Osteoblast (primary cell): ENCODE data around the gene HTT-AS. TPM values are rescaled to one million over a fixed set of nuclear protein-coding genes. Genes with fewer than 3 reads are reported as not detected.

Experiments used
- DNase-seq: peaks from one replicate; pipeline ENCODE4 v3.0.0; 2011; ENCODE audit warnings: low spot score, mixed read lengths; ENCODE audit not compliant: insufficient read length; ENCODE audit errors: missing footprints
- H2AFZ ChIP-seq: 2 replicates; pipeline ENCODE4 v1.6.0; 2011; ENCODE audit warnings: mild to moderate bottlenecking, low read length
- H3K27ac ChIP-seq: 2 replicates; pipeline ENCODE4 v1.5.1; 2011; ENCODE audit warnings: mild to moderate bottlenecking, low read depth, low read length, moderate library complexity
- H3K27me3 ChIP-seq: 2 replicates; pipeline ENCODE4 v1.6.0; 2012; ENCODE audit warnings: mild to moderate bottlenecking, control low read depth, inconsistent platforms, low read length, moderate library complexity; ENCODE audit not compliant: insufficient read depth
- H3K36me3 ChIP-seq: 2 replicates; pipeline ENCODE4 v1.5.1; 2011; ENCODE audit warnings: mild to moderate bottlenecking, low read length, control low read depth, moderate library complexity; ENCODE audit not compliant: insufficient read depth
- H3K4me1 ChIP-seq: 2 replicates; pipeline ENCODE4 v1.5.1; 2011; ENCODE audit warnings: mild to moderate bottlenecking, low read length, control low read depth, moderate library complexity; ENCODE audit not compliant: insufficient read depth
- H3K4me2 ChIP-seq: 2 replicates; pipeline ENCODE4 v1.6.0; 2011; ENCODE audit warnings: mild to moderate bottlenecking, low read length; ENCODE audit not compliant: insufficient read depth
- H3K4me3 ChIP-seq: fragments of 200-600 bp; sonication (generic); 3 replicates; pipeline ENCODE4 v1.5.1; 2012; ENCODE audit warnings: mild to moderate bottlenecking, low read length, inconsistent platforms; ENCODE audit not compliant: insufficient read depth
- H3K79me2 ChIP-seq: 2 replicates; pipeline ENCODE4 v1.6.0; 2012; ENCODE audit warnings: mild to moderate bottlenecking, low read length, control low read depth, inconsistent platforms; ENCODE audit not compliant: insufficient read depth
- H3K9me3 ChIP-seq: 2 replicates; pipeline ENCODE4 v1.5.1; 2011; ENCODE audit warnings: low read depth, low read length, control low read depth
- H4K20me1 ChIP-seq: 2 replicates; pipeline ENCODE4 v1.6.0; 2012; ENCODE audit warnings: mild to moderate bottlenecking, low read length, control low read depth; ENCODE audit not compliant: insufficient read depth
- total RNA-seq: library from RNA; depleted of rRNA; stranded (reverse); fragments of >200 nt; gene quantifications from 2 replicates; pipeline ENCODE4 v1.2.3, GENCODE V29; 2012
- TF ChIP-seq, protein P1 (sequence below): IDR thresholded peaks from 2 replicates; pipeline ENCODE4 v1.5.1; 2011; ENCODE audit warnings: mild to moderate bottlenecking, low read depth, low read length, moderate library complexity; ENCODE audit errors: extremely low read depth

HTT-AS gene
- total RNA-seq, 1 donor = not detected

DNA sequence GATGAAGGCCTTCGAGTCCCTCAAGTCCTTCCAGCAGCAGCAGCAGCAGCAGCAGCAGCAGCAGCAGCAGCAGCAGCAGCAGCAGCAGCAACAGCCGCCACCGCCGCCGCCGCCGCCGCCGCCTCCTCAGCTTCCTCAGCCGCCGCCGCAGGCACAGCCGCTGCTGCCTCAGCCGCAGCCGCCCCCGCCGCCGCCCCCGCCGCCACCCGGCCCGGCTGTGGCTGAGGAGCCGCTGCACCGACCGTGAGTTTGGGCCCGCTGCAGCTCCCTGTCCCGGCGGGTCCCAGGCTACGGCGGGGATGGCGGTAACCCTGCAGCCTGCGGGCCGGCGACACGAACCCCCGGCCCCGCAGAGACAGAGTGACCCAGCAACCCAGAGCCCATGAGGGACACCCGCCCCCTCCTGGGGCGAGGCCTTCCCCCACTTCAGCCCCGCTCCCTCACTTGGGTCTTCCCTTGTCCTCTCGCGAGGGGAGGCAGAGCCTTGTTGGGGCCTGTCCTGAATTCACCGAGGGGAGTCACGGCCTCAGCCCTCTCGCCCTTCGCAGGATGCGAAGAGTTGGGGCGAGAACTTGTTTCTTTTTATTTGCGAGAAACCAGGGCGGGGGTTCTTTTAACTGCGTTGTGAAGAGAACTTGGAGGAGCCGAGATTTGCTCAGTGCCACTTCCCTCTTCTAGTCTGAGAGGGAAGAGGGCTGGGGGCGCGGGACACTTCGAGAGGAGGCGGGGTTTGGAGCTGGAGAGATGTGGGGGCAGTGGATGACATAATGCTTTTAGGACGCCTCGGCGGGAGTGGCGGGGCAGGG lies 711 bp upstream of the HTT-AS start:
- peak overlapping the region; percentile 99 for H3K4me3 ChIP-seq
- peaks cover 48% of the 10 kb centered on the region for H3K79me2 ChIP-seq
- peaks cover 15% of the 10 kb centered on the region for H3K4me1 ChIP-seq
- H4K20me1 ChIP-seq = peaks cover 36% of the 10 kb centered on the region
- TF ChIP-seq, protein P1, sequence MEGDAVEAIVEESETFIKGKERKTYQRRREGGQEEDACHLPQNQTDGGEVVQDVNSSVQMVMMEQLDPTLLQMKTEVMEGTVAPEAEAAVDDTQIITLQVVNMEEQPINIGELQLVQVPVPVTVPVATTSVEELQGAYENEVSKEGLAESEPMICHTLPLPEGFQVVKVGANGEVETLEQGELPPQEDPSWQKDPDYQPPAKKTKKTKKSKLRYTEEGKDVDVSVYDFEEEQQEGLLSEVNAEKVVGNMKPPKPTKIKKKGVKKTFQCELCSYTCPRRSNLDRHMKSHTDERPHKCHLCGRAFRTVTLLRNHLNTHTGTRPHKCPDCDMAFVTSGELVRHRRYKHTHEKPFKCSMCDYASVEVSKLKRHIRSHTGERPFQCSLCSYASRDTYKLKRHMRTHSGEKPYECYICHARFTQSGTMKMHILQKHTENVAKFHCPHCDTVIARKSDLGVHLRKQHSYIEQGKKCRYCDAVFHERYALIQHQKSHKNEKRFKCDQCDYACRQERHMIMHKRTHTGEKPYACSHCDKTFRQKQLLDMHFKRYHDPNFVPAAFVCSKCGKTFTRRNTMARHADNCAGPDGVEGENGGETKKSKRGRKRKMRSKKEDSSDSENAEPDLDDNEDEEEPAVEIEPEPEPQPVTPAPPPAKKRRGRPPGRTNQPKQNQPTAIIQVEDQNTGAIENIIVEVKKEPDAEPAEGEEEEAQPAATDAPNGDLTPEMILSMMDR = no peak
- peak; percentile 94 for DNase-seq
- H2AFZ ChIP-seq = peak overlapping the region; percentile 88
- no peaks in the 10 kb centered on the region for H3K27me3 ChIP-seq
- H3K36me3 ChIP-seq = no peaks in the 10 kb centered on the region
- no peaks in the 10 kb centered on the region for H3K9me3 ChIP-seq
- peak overlapping the region; percentile 90 for H3K27ac ChIP-seq
- H3K4me2 ChIP-seq = peak overlapping the region; percentile 94

DNA sequence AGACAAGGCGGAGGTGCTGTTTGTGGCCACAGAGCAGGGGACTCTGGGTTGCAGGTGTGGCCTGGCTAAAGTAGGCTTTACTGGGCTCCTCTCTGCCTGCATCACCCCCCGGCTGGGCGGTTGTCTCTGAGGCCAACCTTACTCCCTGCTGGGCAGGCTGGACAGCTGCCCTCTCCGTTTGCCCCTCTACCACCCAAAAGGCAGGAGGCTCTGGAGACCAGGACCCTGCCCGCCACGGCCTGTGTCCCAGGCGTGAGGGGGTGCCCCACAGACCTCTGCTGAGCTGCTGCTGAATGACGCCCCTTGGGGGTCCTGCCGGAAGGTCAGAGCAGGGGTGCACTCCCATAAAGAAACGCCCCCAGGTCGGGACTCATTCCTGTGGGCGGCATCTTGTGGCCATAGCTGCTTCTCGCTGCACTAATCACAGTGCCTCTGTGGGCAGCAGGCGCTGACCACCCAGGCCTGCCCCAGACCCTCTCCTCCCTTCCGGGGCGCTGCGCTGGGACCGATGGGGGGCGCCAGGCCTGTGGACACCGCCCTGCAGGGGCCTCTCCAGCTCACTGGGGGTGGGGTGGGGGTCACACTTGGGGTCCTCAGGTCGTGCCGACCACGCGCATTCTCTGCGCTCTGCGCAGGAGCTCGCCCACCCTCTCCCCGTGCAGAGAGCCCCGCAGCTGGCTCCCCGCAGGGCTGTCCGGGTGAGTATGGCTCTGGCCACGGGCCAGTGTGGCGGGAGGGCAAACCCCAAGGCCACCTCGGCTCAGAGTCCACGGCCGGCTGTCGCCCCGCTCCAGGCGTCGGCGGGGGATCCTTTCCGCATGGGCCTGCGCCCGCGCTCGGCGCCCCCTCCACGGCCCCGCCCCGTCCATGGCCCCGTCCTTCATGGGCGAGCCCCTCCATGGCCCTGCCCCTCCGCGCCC lies 920 bp downstream of the HTT-AS start:
- H3K4me2 ChIP-seq = peak overlapping the region; percentile 68
- no peaks in the 10 kb centered on the region for H3K9me3 ChIP-seq
- TF ChIP-seq, protein P1 = no peak
- H3K27me3 ChIP-seq = no peaks in the 10 kb centered on the region
- H2AFZ ChIP-seq = no peak overlapping the region
- peaks cover 33% of the 10 kb centered on the region for H3K79me2 ChIP-seq
- H3K36me3 ChIP-seq = no peaks in the 10 kb centered on the region
- H3K4me1 ChIP-seq = peaks cover 15% of the 10 kb centered on the region
- peak overlapping the region; percentile 63 for H3K4me3 ChIP-seq
- H3K27ac ChIP-seq = no peak overlapping the region
- DNase-seq = peak; percentile 76
- peaks cover 24% of the 10 kb centered on the region for H4K20me1 ChIP-seq

DNA sequence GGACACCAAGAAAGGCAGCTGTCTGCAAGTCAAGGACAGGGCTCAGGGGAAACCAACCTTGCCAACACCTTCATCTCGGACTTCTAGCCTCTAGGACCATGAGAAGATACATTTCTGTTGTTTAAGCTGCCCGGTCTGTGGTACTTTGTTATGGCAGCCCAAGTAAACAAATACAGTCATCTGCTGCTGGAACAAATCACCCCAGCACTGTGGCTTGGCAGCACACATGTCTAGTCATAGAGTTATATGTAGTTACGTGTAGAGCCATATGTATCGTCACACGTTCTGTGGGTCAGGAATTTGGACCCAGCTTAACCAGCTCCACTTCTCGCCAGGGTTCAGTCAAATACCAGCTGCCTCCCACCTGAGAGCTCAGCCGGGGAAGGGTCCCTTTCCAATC lies 2.5 kb downstream of the HTT-AS start:
- TF ChIP-seq, protein P1 = no peak
- peaks cover 15% of the 10 kb centered on the region for H3K4me1 ChIP-seq
- no peak for DNase-seq
- H2AFZ ChIP-seq = no peak overlapping the region
- H3K4me2 ChIP-seq = no peak overlapping the region
- no peak overlapping the region for H3K4me3 ChIP-seq
- H3K79me2 ChIP-seq = peaks cover 17% of the 10 kb centered on the region
- peaks cover 13% of the 10 kb centered on the region for H4K20me1 ChIP-seq
- H3K27ac ChIP-seq = no peak overlapping the region
- H3K9me3 ChIP-seq = no peaks in the 10 kb centered on the region
- no peaks in the 10 kb centered on the region for H3K27me3 ChIP-seq
- H3K36me3 ChIP-seq = no peaks in the 10 kb centered on the region
